Endodermal cell (in vitro differentiated cells): ENCODE results near the gene FTO. TPM values are rescaled to one million over a fixed set of nuclear protein-coding genes. Genes with fewer than 3 reads are reported as not detected.

ENCODE experiments used
- DNase-seq: peaks from one replicate; pipeline ENCODE4 v3.0.0-alpha.2; 2017
- H3K27ac ChIP-seq: 2 replicates; pipeline ENCODE4 v1.5.1; 2013; ENCODE audit warnings: mild to moderate bottlenecking, low read depth, low read length, moderate library complexity
- H3K27me3 ChIP-seq: 2 replicates; pipeline ENCODE4 v1.6.1; 2013; ENCODE audit warnings: mild to moderate bottlenecking, low read length, moderate library complexity; ENCODE audit not compliant: insufficient read depth, control insufficient read depth, poor library complexity, severe bottlenecking
- H3K36me3 ChIP-seq: 2 replicates; pipeline ENCODE4 v1.7.0; 2013; ENCODE audit warnings: mild to moderate bottlenecking, low read length, moderate library complexity; ENCODE audit not compliant: control insufficient read depth, insufficient read depth
- H3K4me1 ChIP-seq: one replicate; pipeline ENCODE4 v1.7.0; 2013; ENCODE audit warnings: low read length; ENCODE audit not compliant: control insufficient read depth, insufficient read depth
- H3K4me3 ChIP-seq: 2 replicates; pipeline ENCODE4 v1.5.1; 2013; ENCODE audit warnings: mild to moderate bottlenecking, low read length, moderate library complexity
- H3K9ac ChIP-seq: 2 replicates; pipeline ENCODE4 v1.6.1; 2013; ENCODE audit warnings: mild to moderate bottlenecking, low read length, moderate library complexity; ENCODE audit not compliant: poor library complexity, severe bottlenecking; ENCODE audit errors: extremely low read depth
- H3K9me3 ChIP-seq: 2 replicates; pipeline ENCODE4 v1.6.1; 2013; ENCODE audit warnings: mild to moderate bottlenecking, low read length, moderate library complexity; ENCODE audit not compliant: control insufficient read depth
- H3K27ac Mint-ChIP-seq: 2 replicates; pipeline ENCODE4 v1.8.0; 2020; ENCODE audit warnings: mixed read lengths
- H3K27me3 Mint-ChIP-seq: 2 replicates; pipeline ENCODE4 v1.8.0; 2021; ENCODE audit warnings: mild to moderate bottlenecking, mixed read lengths; ENCODE audit not compliant: insufficient read depth
- H3K36me3 Mint-ChIP-seq: 2 replicates; pipeline ENCODE4 v1.8.0; 2020; ENCODE audit warnings: low read depth, mixed read lengths
- H3K4me1 Mint-ChIP-seq: 2 replicates; pipeline ENCODE4 v1.8.0; 2020; ENCODE audit warnings: mixed read lengths
- H3K4me3 Mint-ChIP-seq: 2 replicates; pipeline ENCODE4 v1.8.0; 2020; ENCODE audit warnings: mild to moderate bottlenecking, moderate library complexity, mixed read lengths
- H3K9me3 Mint-ChIP-seq: 2 replicates; pipeline ENCODE4 v1.8.0; 2020; ENCODE audit warnings: mild to moderate bottlenecking, mixed read lengths
- CTCF ChIP-seq: fragments of 200-600 bp; sonication (generic); conservative IDR thresholded peaks from 2 replicates; pipeline ENCODE4 v1.5.0; 2021; ENCODE audit warnings: antibody characterized with exemption, mild to moderate bottlenecking
- WGBS, 2 experiments: methylation state at CpG; one replicate each; pipeline versions ENCODE4 v1.1.5 to v1.1.7; 2013; ENCODE audit warnings: missing lambda C conversion rate in 2 of 2, mixed read lengths in 1 of 2; ENCODE audit not compliant: insufficient coverage in 1 of 2, insufficient read length in 1 of 2; 5-methylcytosine and 5-hydroxymethylcytosine counted together
- total RNA-seq, 2 donors: library from RNA; stranded (reverse); fragmentation: NEBNext Ultra II Directional in 1 of 2; extraction: Animal tissue kit (Norgen Biotek cat#: 25700) in 1 of 2; gene quantifications; 2 replicates in 1 of 2; 3 replicates in 1 of 2; pipeline ENCODE4 v1.2.1, GENCODE V29; 2021

FTO gene
- total RNA-seq, 2 donors from 2014 or later: 80.3 to 102 TPM

- DNase-seq: no peak
- TF ChIP-seq CTCF: no peak
- H3K27me3 Mint-ChIP-seq: peaks cover 10% of the 10 kb centered on the region
- no peaks in the 10 kb centered on the region for H3K36me3 ChIP-seq
- H3K4me3 Mint-ChIP-seq: no peak overlapping the region
- H3K27ac ChIP-seq: no peak overlapping the region
- no peaks in the 10 kb centered on the region for H3K36me3 Mint-ChIP-seq
- H3K27me3 ChIP-seq: no peaks in the 10 kb centered on the region
- peaks cover 22% of the 10 kb centered on the region for H3K4me1 Mint-ChIP-seq
- no peak overlapping the region for H3K4me3 ChIP-seq
- H3K9me3 ChIP-seq: no peaks in the 10 kb centered on the region
- no peak overlapping the region for H3K27ac Mint-ChIP-seq
- H3K4me1 ChIP-seq: peaks cover 6% of the 10 kb centered on the region
- WGBS, 2 experiments: 92% methylated on average over 1 of the region's 1 CpG; no CpG with 5 or more reads in 1 of the 2 experiments
- H3K9ac ChIP-seq: no peak overlapping the region
- H3K9me3 Mint-ChIP-seq: peaks cover 12% of the 10 kb centered on the region
These were observed 452.4 kb downstream of the FTO start for GRCh38 chr16:54156349-54156748.

DNA sequence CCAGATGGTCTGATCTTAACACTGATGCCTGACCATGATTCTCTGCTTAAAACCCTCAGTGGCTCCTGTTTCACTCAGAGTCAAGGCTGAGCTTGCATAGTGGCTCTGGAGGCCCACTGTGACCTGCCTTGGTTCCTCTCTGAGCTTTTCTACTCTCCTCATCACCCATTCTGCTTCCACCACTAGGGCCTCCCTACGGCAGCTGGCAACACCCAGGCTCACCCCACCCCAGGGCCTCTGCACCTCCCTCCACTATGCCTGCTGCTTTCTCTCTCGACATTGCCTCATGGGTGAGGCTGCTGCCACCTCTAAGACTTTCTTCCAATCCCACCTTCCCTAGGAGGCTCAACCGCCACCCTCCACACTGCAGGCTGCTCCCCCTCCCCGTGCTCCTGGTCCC lies 455.0 kb downstream of the FTO start:
- Histone ChIP-seq H3K27ac (no peak overlapping the region), H3K4me1 (no peaks in the 10 kb centered on the region), H3K9me3 (no peaks in the 10 kb centered on the region), H3K27me3 (no peaks in the 10 kb centered on the region), H3K4me3 (no peak overlapping the region), H3K9ac (no peak overlapping the region), H3K36me3 (no peaks in the 10 kb centered on the region)
- H3K36me3 Mint-ChIP-seq: no peaks in the 10 kb centered on the region
- DNase-seq: no peak
- no peak for TF ChIP-seq CTCF
- peaks cover 10% of the 10 kb centered on the region for H3K27me3 Mint-ChIP-seq
- no peak overlapping the region for H3K4me3 Mint-ChIP-seq
- H3K9me3 Mint-ChIP-seq: peaks cover 12% of the 10 kb centered on the region
- WGBS, 2 experiments: 92 to 94% methylated on average over 3 to 4 of the region's 4 CpGs
- H3K4me1 Mint-ChIP-seq: peaks cover 7% of the 10 kb centered on the region
- H3K27ac Mint-ChIP-seq: no peak overlapping the region

- Histone ChIP-seq H3K4me3 (no peak overlapping the region), H3K27ac (no peak overlapping the region), H3K36me3 (no peaks in the 10 kb centered on the region), H3K9ac (no peak overlapping the region), H3K9me3 (no peaks in the 10 kb centered on the region), H3K4me1 (no peaks in the 10 kb centered on the region), H3K27me3 (no peaks in the 10 kb centered on the region)
- TF ChIP-seq CTCF: no peak
- Mint-ChIP-seq H3K36me3 (no peaks in the 10 kb centered on the region), H3K9me3 (peaks cover 12% of the 10 kb centered on the region), H3K27me3 (peaks cover 8% of the 10 kb centered on the region), H3K4me1 (peaks cover 7% of the 10 kb centered on the region), H3K4me3 (no peak overlapping the region), H3K27ac (no peak overlapping the region)
- DNase-seq: no peak
- WGBS, 2 experiments: 90 to 100% methylated on average over 4 to 6 of the region's 6 CpGs
These were observed 455.6 kb downstream of the FTO start for GRCh38 chr16:54159490-54160080.
